ENCODE data around the gene PHF21A. TPM values are rescaled to one million over a fixed set of nuclear protein-coding genes. Genes with fewer than 3 reads are reported as not detected.

Gene PHF21A
- total RNA-seq, 4 donors from 2014 or later, result 34.4 to 58.6 (median 47.7) TPM

GRCh38 chr11:46120346-46121300 is 631 bp downstream of the PHF21A start:
- no peak for TF ChIP-seq CTCF (IDR thresholded peaks at IDR 0.05; ENCODE audit: low read depth)

GRCh38 chr11:46119352-46120216 is 1.7 kb downstream of the PHF21A start:
- TF ChIP-seq CTCF (IDR thresholded peaks at IDR 0.05; ENCODE audit: low read depth), result no peak

GRCh38 chr11:46118702-46119351 is 2.4 kb downstream of the PHF21A start:
- TF ChIP-seq CTCF (IDR thresholded peaks at IDR 0.05; ENCODE audit: low read depth), result no peak

DNA sequence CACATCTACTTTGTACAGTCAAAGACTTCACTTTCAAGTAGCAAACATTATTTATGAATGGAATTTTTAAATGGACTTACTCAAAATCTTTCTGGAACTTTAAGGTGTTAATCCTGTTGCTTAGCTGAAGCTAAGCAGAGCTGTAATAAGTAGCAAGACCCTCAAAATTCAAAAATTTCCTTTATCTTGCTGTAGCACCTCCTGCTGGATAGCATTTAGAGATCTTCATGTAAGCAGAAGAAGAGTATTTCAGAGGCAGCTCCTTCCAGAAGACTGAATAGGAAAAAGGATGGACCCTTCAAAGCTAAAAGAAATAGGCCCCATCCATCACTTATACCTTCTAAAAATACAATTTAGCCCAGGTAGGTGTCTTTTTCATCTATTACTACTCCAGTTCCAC is 3.4 kb downstream of the PHF21A start:
- TF ChIP-seq CTCF (IDR thresholded peaks at IDR 0.05; ENCODE audit: low read depth), result no peak

- TF ChIP-seq CTCF (IDR thresholded peaks at IDR 0.05; ENCODE audit: low read depth), result no peak
These were observed 5.1 kb downstream of the PHF21A start for GRCh38 chr11:46116007-46116711.

DNA sequence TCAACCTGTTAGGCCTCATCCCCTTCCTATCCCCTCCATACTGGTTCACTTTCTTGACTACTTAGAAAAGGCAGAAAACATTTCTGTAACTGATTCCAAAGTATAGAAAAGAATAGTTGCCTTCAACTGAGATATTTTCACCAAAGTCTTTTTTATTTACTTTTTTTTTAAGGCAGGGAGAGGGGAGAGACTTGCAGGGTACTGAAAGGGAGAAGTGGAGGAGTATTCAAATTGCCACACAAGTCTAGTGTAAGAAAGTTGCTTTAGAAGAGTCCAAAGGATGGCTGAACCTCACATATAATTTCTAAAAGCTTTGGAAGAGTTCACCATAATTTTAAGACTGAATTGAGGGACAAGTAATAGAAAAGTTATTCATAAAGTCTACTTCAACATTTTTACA is 6.3 kb downstream of the PHF21A start:
- no peak for TF ChIP-seq CTCF (IDR thresholded peaks at IDR 0.05; ENCODE audit: low read depth)
